KG1 (cell line): ENCODE results near the gene LDLRAD4.

Experiments
- DNase-seq: peaks from one replicate; lab custom pipeline; 2025; lab: John Stamatoyannopoulos, UW

LDLRAD4 gene

GRCh38 chr18:13616041-13616440, 397.5 kb downstream of the LDLRAD4 start:
- no peak for DNase-seq

GRCh38 chr18:13616525-13617035, 398.0 kb downstream of the LDLRAD4 start:
- no peak for DNase-seq

GRCh38 chr18:13617826-13618515, 399.4 kb downstream of the LDLRAD4 start:
- no peak for DNase-seq

- DNase-seq = no peak
These were observed 400.3 kb downstream of the LDLRAD4 start for GRCh38 chr18:13618760-13619438.

- no peak for DNase-seq
These were observed 401.1 kb downstream of the LDLRAD4 start for GRCh38 chr18:13619505-13620205.

- no peak for DNase-seq
These were observed 401.7 kb downstream of the LDLRAD4 start for GRCh38 chr18:13620206-13620672.

- DNase-seq = no peak
These were observed 402.4 kb downstream of the LDLRAD4 start for GRCh38 chr18:13620818-13621445.

- no peak for DNase-seq
These were observed 402.9 kb downstream of the LDLRAD4 start for GRCh38 chr18:13621446-13621849.

GRCh38 chr18:13621886-13622619, 403.5 kb downstream of the LDLRAD4 start:
- DNase-seq = no peak

GRCh38 chr18:13622751-13623150, 404.2 kb downstream of the LDLRAD4 start:
- DNase-seq = no peak

- no peak for DNase-seq
These were observed 404.8 kb downstream of the LDLRAD4 start for GRCh38 chr18:13623348-13623747.

- no peak for DNase-seq
These were observed 405.3 kb downstream of the LDLRAD4 start for GRCh38 chr18:13623871-13624270.

- no peak for DNase-seq
These were observed 406.1 kb downstream of the LDLRAD4 start for GRCh38 chr18:13624563-13625237.

GRCh38 chr18:13625355-13625754, 406.8 kb downstream of the LDLRAD4 start:
- no peak for DNase-seq

GRCh38 chr18:13625843-13626543, 407.4 kb downstream of the LDLRAD4 start:
- DNase-seq = no peak

- no peak for DNase-seq
These were observed 408.0 kb downstream of the LDLRAD4 start for GRCh38 chr18:13626544-13626908.

- no peak for DNase-seq
These were observed 409.1 kb downstream of the LDLRAD4 start for GRCh38 chr18:13627639-13628038.

GRCh38 chr18:13628211-13628610, 409.7 kb downstream of the LDLRAD4 start:
- DNase-seq = no peak

- DNase-seq = peak; percentile 2
These were observed 411.5 kb downstream of the LDLRAD4 start for GRCh38 chr18:13629841-13630715.
